Sigmoid colon (tissue), 3 donors: Measurements from ENCODE around the gene TMED7.

Experiments
- CTCF ChIP-seq, 4 experiments: fragments of 450-650 bp in 3 of 4; fragments of 200-600 bp in 1 of 4; IDR thresholded peaks; one replicate each; pipeline ENCODE4 v1.5.1; 2016 to 2019; ENCODE audit warnings: antibody characterized with exemption in 4 of 4, mild to moderate bottlenecking in 3 of 4, moderate library complexity in 2 of 4
- POLR2A ChIP-seq, 2 donors: fragments of 450-650 bp; IDR thresholded peaks; one replicate each; pipeline ENCODE4 v1.6.1; 2016; ENCODE audit warnings: antibody characterized with exemption in 2 of 2, mild to moderate bottlenecking in 2 of 2, moderate library complexity in 2 of 2

- TF ChIP-seq CTCF (IDR thresholded peaks at IDR 0.05): no peak
- no peak for TF ChIP-seq POLR2A (IDR thresholded peaks at IDR 0.05)
These were observed 31.5 kb upstream of the TMED7 start for GRCh38 chr5:115657125-115657880.
